SK-N-MC (cell line): Measurements from ENCODE around the gene TGFB2.

Source experiments
- DNase-seq: peaks from one replicate; pipeline ENCODE4 v3.0.0-alpha.2; 2011; ENCODE audit warnings: low read depth, low spot score
- H3K27ac ChIP-seq: fragments of 200-600 bp; sonication (generic); 2 replicates; pipeline ENCODE4 v1.5.1; 2016; ENCODE audit warnings: mixed run types
- H3K36me3 ChIP-seq: fragments of 200-600 bp; sonication (generic); 2 replicates; pipeline ENCODE4 v1.6.1; 2017; ENCODE audit warnings: antibody characterized with exemption, low read length, mixed read lengths; ENCODE audit not compliant: insufficient read depth
- H3K4me3 ChIP-seq: fragments of 200-600 bp; sonication (generic); 2 replicates; pipeline ENCODE4 v1.5.1; 2016
- H3K9ac ChIP-seq: fragments of 200-600 bp; sonication (generic); 2 replicates; pipeline ENCODE4 v1.8.0; 2017; ENCODE audit warnings: mixed run types, mixed read lengths; ENCODE audit not compliant: insufficient read length
- H3K9me3 ChIP-seq: fragments of 200-600 bp; sonication (generic); 2 replicates; pipeline ENCODE4 v1.6.1; 2017; ENCODE audit warnings: low read depth, mild to moderate bottlenecking, antibody characterized with exemption, low read length, moderate library complexity, mixed read lengths
- EZH2 ChIP-seq: fragments of 200-600 bp; sonication (generic); IDR thresholded peaks from one replicate; pipeline ENCODE4 v1.6.1; 2017; ENCODE audit warnings: antibody characterized with exemption
- FOXP2 ChIP-seq: optimal IDR thresholded peaks from 2 replicates; pipeline ENCODE3; 2011; ENCODE audit warnings: mild to moderate bottlenecking, moderate library complexity; ENCODE audit not compliant: insufficient read depth; ENCODE audit errors: extremely low read length, control extremely low read depth
- POLR2AphosphoS5 ChIP-seq: IDR thresholded peaks from 2 replicates; pipeline ENCODE4 v1.6.1; 2012; ENCODE audit warnings: mild to moderate bottlenecking, low read depth, low read length, borderline replicate concordance

TGFB2 gene

DNA sequence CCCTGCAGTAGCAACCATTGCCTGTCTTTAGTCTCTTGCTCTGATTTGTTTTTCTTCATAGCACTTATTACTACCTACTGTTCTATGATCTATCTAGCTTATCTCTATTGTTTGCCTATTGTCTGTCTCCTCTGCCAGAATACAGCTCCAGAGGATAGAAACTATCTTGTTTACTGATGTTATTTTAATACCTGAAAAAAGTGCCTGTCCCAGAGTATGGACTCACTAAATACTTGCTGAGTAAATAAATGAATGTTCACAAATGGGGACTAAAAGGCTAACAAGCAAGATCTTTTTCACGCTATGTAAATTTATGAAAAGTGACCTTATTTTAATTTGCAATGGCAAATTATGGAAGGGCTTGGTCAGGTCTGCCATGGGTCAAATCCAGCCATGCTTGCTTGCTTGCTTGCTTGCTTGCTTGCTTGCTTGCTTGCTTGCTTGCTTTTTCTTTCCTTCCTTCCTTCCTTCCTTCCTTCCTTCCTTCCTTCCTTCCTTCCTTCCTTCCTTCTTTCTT lies 145.3 kb downstream of the TGFB2 start:
- Histone ChIP-seq H3K9me3 (no peaks in the 10 kb centered on the region), H3K9ac (no peak overlapping the region), H3K27ac (no peak overlapping the region), H3K36me3 (no peaks in the 10 kb centered on the region), H3K4me3 (no peak overlapping the region)
- no peak for DNase-seq
- no peak for TF ChIP-seq POLR2AphosphoS5
- TF ChIP-seq FOXP2: no peak
- no peak for TF ChIP-seq EZH2

DNA sequence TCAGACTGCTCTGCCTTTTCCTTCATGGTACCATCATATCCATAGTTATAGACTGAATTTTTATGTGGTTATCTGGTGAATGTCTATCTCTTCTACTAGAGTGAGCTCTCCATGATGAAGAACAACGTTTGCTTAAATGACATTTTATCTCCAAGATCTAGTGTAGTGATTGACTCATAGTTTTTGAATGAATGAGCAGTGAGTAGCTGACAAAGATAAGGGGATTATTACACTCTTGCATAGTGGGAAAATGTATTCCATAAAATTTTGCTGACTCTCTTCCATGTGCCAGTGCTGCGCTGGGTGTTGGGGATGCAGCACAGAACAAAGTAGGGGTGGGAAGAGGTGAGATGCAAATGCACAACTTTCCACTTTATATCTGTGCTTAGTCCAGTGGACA lies 147.7 kb downstream of the TGFB2 start:
- no peak overlapping the region for H3K4me3 ChIP-seq
- TF ChIP-seq POLR2AphosphoS5: no peak
- no peak for TF ChIP-seq EZH2
- TF ChIP-seq FOXP2: no peak
- no peak for DNase-seq
- H3K9me3 ChIP-seq: no peaks in the 10 kb centered on the region
- no peaks in the 10 kb centered on the region for H3K36me3 ChIP-seq
- H3K9ac ChIP-seq: no peak overlapping the region
- no peak overlapping the region for H3K27ac ChIP-seq

DNA sequence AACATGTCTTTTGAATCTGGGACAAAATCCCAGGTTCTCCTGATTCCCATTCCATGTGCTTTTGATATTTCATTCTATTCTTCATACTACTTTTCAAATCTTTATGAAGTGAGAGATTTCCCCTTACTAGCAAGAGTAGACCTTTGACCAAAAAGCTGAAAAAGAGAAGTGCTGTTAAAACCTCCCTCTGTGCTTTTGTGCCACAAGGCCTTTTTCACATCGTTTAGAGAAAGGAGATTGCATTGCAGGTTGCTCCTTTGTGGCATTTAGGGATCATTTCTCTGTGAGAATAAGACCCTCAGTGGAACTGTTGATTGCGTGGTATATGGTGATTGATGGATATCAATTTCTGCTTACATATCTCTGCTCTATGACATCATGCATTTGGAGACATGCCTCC lies 148.8 kb downstream of the TGFB2 start:
- H3K27ac ChIP-seq: no peak overlapping the region
- TF ChIP-seq FOXP2 (no peak), EZH2 (no peak), POLR2AphosphoS5 (no peak)
- no peaks in the 10 kb centered on the region for H3K36me3 ChIP-seq
- H3K9me3 ChIP-seq: no peaks in the 10 kb centered on the region
- H3K4me3 ChIP-seq: no peak overlapping the region
- H3K9ac ChIP-seq: no peak overlapping the region
- DNase-seq: no peak
